HL-60 (cell line): ENCODE data around the gene ARFIP1.

Source experiments
- CTCF ChIP-seq: IDR thresholded peaks from one replicate; pipeline ENCODE4 v1.5.1; 2011; ENCODE audit warnings: low read length, control low read depth, inconsistent platforms; ENCODE audit not compliant: insufficient read depth
- POLR2AphosphoS5 ChIP-seq: IDR thresholded peaks from 2 replicates; pipeline ENCODE4 v1.6.1; 2012; ENCODE audit warnings: low read depth

DNA sequence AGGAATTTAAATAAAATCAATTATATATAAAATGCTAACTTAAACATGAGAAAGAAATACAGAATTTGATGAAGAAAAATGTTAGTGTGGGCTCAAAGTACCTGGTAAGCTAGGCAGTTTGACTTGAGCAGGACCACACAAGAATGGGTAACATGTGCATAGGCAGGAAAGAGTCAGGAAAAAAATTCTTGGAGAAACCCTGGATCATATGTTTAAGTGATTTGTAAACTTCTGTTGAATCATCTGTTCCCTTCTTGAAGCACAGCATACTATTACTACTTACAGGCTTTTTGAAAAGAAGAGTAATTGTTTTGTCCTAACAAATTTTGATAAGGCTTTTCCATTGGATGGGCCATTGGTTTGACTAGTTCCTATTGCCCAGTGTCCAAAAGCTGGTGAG lies 118.9 kb downstream of the ARFIP1 start:
- no peak for TF ChIP-seq CTCF
- no peak for TF ChIP-seq POLR2AphosphoS5
